ENCODE measurements around the gene BLM. TPM values are rescaled to one million over a fixed set of nuclear protein-coding genes. Genes with fewer than 3 reads are reported as not detected.

The BLM gene
- total and polyA plus RNA-seq, 2 of the 8 experiments (the other 6 are each of a cell fraction or from before 2014, with no cell fraction given) = 15.2 to 46.7 TPM

- TF ChIP-seq KDM1A (IDR thresholded peaks at IDR 0.05; ENCODE audit: borderline replicate concordance, low read length) (no peak), BRCA1 (IDR thresholded peaks at IDR 0.05; ENCODE audit: low read depth, low read length) (no peak), TCF12 (IDR thresholded peaks at IDR 0.05; ENCODE audit: low read depth, low read length) (no peak), YY1 (IDR thresholded peaks at IDR 0.05; ENCODE audit: low read depth, low read length) (no peak), KDM5A (IDR thresholded peaks at IDR 0.05; ENCODE audit: low read length) (no peak)
Measured at GRCh38 chr15:90808517-90809235, 91.5 kb downstream of the BLM start (continued).

Measured in H1 (cell line).